ENCODE results near the gene PKN3. TPM values are rescaled to one million over a fixed set of nuclear protein-coding genes. Genes with fewer than 3 reads are reported as not detected.

Gene PKN3
- total RNA-seq, 1 experiment from 2014 or later, result 2.1 TPM

DNA sequence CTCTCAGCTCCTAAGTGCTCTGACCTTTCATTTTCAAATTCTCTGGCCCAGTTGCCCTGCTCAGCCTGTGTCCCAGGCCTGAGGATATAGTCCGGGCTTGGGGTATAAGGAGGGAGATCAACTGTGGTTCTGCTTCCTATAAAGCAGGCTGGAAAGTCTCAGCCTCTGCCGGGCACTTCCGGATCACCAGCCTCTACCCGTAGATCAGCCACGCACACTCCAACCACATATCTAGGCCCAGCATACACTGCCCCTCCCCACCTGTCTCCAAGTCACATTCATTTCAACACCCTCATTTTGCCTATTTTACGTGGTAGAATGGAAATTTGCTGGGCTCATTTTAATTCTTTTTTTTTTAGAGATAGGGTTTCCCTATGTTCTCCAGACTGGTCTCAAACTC, 66.3 kb downstream of the PKN3 start:
- H3K27me3 Mint-ChIP-seq (ENCODE audit: insufficient read depth, unreplicated experiment), result no peaks in the 10 kb centered on the region
- BruUV-seq (replicated peaks), result no TSS peak
- TF ChIP-seq CTCF (IDR thresholded peaks at IDR 0.05; ENCODE audit: insufficient read depth in 1 of 2, low read depth in 1 of 2, low read length in 1 of 2, severe bottlenecking in 1 of 2, unreplicated experiment in 1 of 2), result no peak
- no peaks in the 10 kb centered on the region; the same call in 1 of the 2 replicates for H3K36me3 ChIP-seq (ENCODE audit: control insufficient read depth, insufficient read depth, low read length)
- POLR2A ChIA-PET, result no interaction called here
- DNase-seq, result no peak
- no peaks in the 10 kb centered on the region for H3K9me3 ChIP-seq
- intact Hi-C loops (cut with micrococcal nuclease; ENCODE audit: unreplicated experiment), result no loop called here
- CTCF ChIA-PET, result no interaction called here
- H3K4me1 ChIP-seq, result peaks cover 5% of the 10 kb centered on the region; the same call in 1 of the 2 replicates
- H3K4me3 Mint-ChIP-seq (ENCODE audit: unreplicated experiment), result no peak overlapping the region
- peaks cover 21% of the 10 kb centered on the region for H3K36me3 Mint-ChIP-seq (ENCODE audit: insufficient read depth, unreplicated experiment)
- H3K27me3 ChIP-seq (replicated peaks; ENCODE audit: control insufficient read depth, insufficient read depth, low read length), result no peaks in the 10 kb centered on the region
- H3K9me3 Mint-ChIP-seq (ENCODE audit: unreplicated experiment), result no peaks in the 10 kb centered on the region
- no peak overlapping the region for H3K4me3 ChIP-seq (ENCODE audit: low read depth, low read length)
- peaks cover 19% of the 10 kb centered on the region for H3K4me1 Mint-ChIP-seq (ENCODE audit: low read depth, unreplicated experiment)
- no peak overlapping the region for H3K27ac Mint-ChIP-seq (ENCODE audit: unreplicated experiment)

Other genes with a start within 250 kb of the PKN3 start
- 34.6 and 34.9 TPM in 2 replicates for gene ODF2, start 246.5 kb upstream of the PKN3 start, total RNA-seq (2022)
- gene GLE1, start 197.8 kb upstream of the PKN3 start, total RNA-seq (2022), result 30.4 and 30.8 TPM in 2 replicates
- gene SPTAN1, start 149.9 kb upstream of the PKN3 start, total RNA-seq (2022), result 407 and 408 TPM in 2 replicates
- gene DYNC2I2, start 45.7 kb upstream of the PKN3 start, total RNA-seq (2022), result 80.2 and 80.8 TPM in 2 replicates
- gene SET, start 13.3 kb upstream of the PKN3 start, total RNA-seq (2022), result 710 and 745 TPM in 2 replicates
- gene ZDHHC12, start 21.6 kb downstream of the PKN3 start, total RNA-seq (2022), result 71.0 and 73.7 TPM in 2 replicates
- 21.7 and 28.6 TPM in 2 replicates for gene ZER1, start 69.4 kb downstream of the PKN3 start, total RNA-seq (2022)
- gene TBC1D13, start 84.8 kb downstream of the PKN3 start, total RNA-seq (2022), result 35.6 and 39.9 TPM in 2 replicates
- 25.9 and 30.0 TPM in 2 replicates for gene ENDOG, start 116.0 kb downstream of the PKN3 start, total RNA-seq (2022)
- 76.2 and 88.0 TPM in 2 replicates for gene SPOUT1, start 127.3 kb downstream of the PKN3 start, total RNA-seq (2022)
- 6.9 and 7.8 TPM in 2 replicates for gene KYAT1, start 179.4 kb downstream of the PKN3 start, total RNA-seq (2022)
- 21.9 and 22.4 TPM in 2 replicates for gene LRRC8A, start 179.6 kb downstream of the PKN3 start, total RNA-seq (2022)
- 0.59 and 0.63 TPM in 2 replicates for gene PHYHD1, start 218.5 kb downstream of the PKN3 start, total RNA-seq (2022)
- gene DOLK, start 245.1 kb downstream of the PKN3 start, total RNA-seq (2022), result 25.9 and 27.2 TPM in 2 replicates
- gene NUP188, start 245.2 kb downstream of the PKN3 start, total RNA-seq (2022), result 80.9 and 85.7 TPM in 2 replicates

Data from Caco-2 (cell line).